Esophagus squamous epithelium (tissue), 5 donors: Measurements from ENCODE around the gene PROX2. TPM values are rescaled to one million over a fixed set of nuclear protein-coding genes. Genes with fewer than 3 reads are reported as not detected.

ENCODE experiments used
- DNase-seq: peaks from one replicate; lab custom pipeline; 2025; lab: John Stamatoyannopoulos, UW
- H3K27ac ChIP-seq, 4 donors: fragments of 200-600 bp; sonication (generic); one replicate each; pipeline ENCODE4 v1.5.1; 2016 to 2019; ENCODE audit warnings: mild to moderate bottlenecking in 1 of 4
- H3K27me3 ChIP-seq, 4 donors: fragments of 200-600 bp; sonication (generic); 1 replicate in 3 of 4; 2 replicates in 1 of 4; pipeline versions ENCODE4 v1.5.1 to v1.6.0; 2017 to 2021; ENCODE audit warnings: antibody characterized with exemption in 1 of 4
- H3K36me3 ChIP-seq, 3 donors: fragments of 200-600 bp; sonication (generic); one replicate each; pipeline ENCODE4 v1.5.1; 2016 to 2019
- H3K4me1 ChIP-seq, 3 donors: fragments of 200-600 bp; sonication (generic); one replicate each; pipeline ENCODE4 v1.5.1; 2017 to 2019
- H3K4me3 ChIP-seq, 4 donors: fragments of 200-600 bp; sonication (generic); 1 replicate in 3 of 4; 2 replicates in 1 of 4; pipeline ENCODE4 v1.5.1; 2016 to 2019; ENCODE audit warnings: mild to moderate bottlenecking in 2 of 4, moderate library complexity in 1 of 4
- H3K9me3 ChIP-seq, 3 donors: fragments of 200-600 bp; sonication (generic); one replicate each; pipeline ENCODE4 v1.5.1; 2016 to 2019
- POLR2A ChIP-seq, 4 donors: fragments of 450-650 bp; IDR thresholded peaks; one replicate each; pipeline ENCODE4 v1.6.1; 2017; ENCODE audit warnings: antibody characterized with exemption in 4 of 4, mild to moderate bottlenecking in 4 of 4, moderate library complexity in 3 of 4
- WGBS, 2 donors: methylation state at CpG; one replicate each; pipeline ENCODE4 v1.1.5; 2018; 5-methylcytosine and 5-hydroxymethylcytosine counted together
- intact Hi-C: fragments of 100-400 bp; cut with DNase I; formaldehyde crosslinking; loops from one replicate; pipeline ENCODE4 v1.15.0; 2022
- total RNA-seq, 4 donors: library from RNA; depleted of rRNA; stranded (reverse); fragments of >200 nt; gene quantifications; one replicate each; pipeline ENCODE4 v1.1.0, GENCODE V29; 2016
- TF ChIP-seq, protein P1 (sequence below), 6 experiments: fragments of 450-650 bp in 4 of 6; fragments of 200-600 bp in 2 of 6; sonication (generic) in 2 of 6; IDR thresholded peaks; one replicate each; pipeline ENCODE4 v1.5.1; 2016 to 2019; ENCODE audit warnings: antibody characterized with exemption in 6 of 6, mild to moderate bottlenecking in 4 of 6, moderate library complexity in 4 of 6
- donor health status: DM: yes; HTN: yes; CAD: no.

PROX2 gene
- total RNA-seq, 4 donors from 2014 or later = not detected

GRCh38 chr14:74917178-74917543 lies 41.2 kb upstream of the PROX2 start:
- H3K4me3 ChIP-seq = no peak overlapping the region
- TF ChIP-seq, protein P1, sequence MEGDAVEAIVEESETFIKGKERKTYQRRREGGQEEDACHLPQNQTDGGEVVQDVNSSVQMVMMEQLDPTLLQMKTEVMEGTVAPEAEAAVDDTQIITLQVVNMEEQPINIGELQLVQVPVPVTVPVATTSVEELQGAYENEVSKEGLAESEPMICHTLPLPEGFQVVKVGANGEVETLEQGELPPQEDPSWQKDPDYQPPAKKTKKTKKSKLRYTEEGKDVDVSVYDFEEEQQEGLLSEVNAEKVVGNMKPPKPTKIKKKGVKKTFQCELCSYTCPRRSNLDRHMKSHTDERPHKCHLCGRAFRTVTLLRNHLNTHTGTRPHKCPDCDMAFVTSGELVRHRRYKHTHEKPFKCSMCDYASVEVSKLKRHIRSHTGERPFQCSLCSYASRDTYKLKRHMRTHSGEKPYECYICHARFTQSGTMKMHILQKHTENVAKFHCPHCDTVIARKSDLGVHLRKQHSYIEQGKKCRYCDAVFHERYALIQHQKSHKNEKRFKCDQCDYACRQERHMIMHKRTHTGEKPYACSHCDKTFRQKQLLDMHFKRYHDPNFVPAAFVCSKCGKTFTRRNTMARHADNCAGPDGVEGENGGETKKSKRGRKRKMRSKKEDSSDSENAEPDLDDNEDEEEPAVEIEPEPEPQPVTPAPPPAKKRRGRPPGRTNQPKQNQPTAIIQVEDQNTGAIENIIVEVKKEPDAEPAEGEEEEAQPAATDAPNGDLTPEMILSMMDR (IDR thresholded peaks at IDR 0.05) = no peak
- no peak for TF ChIP-seq POLR2A (IDR thresholded peaks at IDR 0.05)
- H3K27ac ChIP-seq = peak overlapping the region in 3 of 4 donors; percentile 44 to 81 (median 64)
- H3K4me1 ChIP-seq = peaks cover 24 to 78% (median 52%) of the 10 kb centered on the region in 3 donors
- no peaks in the 10 kb centered on the region for H3K27me3 ChIP-seq
- WGBS, 2 donors = 46 to 54% methylated on average over 5 of the region's 5 CpGs
- no peaks in the 10 kb centered on the region for H3K9me3 ChIP-seq
- no peaks in the 10 kb centered on the region for H3K36me3 ChIP-seq
- no peak for DNase-seq
- intact Hi-C loops = loop anchor here (10.0 kb wide), 1 partner anchor 168 kb away; no protein-coding TSS in a partner anchor

DNA sequence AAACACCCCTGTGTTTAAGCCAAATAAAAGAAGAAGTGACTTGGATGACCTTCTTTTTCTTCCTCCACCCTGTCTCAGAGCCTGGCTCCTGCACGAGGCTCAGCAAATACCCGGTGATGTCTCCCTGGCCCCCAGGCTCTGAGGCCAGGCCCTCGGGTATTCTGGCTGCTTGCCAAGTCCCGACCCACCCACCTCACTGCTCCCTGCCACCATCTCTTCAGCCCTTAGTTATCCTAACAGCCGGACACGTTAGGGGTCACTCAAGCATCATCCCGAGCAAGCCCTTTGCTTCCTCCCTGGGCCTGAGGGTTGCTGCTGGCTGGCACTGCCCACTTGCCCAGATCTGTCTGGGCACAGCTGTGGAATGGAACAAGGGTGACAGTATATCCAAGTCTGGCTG lies 39.9 kb upstream of the PROX2 start:
- TF ChIP-seq, protein P1 (IDR thresholded peaks at IDR 0.05) = no peak
- no peak for TF ChIP-seq POLR2A (IDR thresholded peaks at IDR 0.05)
- no peaks in the 10 kb centered on the region for H3K9me3 ChIP-seq
- no peaks in the 10 kb centered on the region for H3K27me3 ChIP-seq
- H3K27ac ChIP-seq = peak overlapping the region in 2 of 4 donors; percentile 48 to 64
- intact Hi-C loops = loop anchor here (10.0 kb wide), 1 partner anchor 169 kb away; no protein-coding TSS in a partner anchor
- H3K4me3 ChIP-seq = no peak overlapping the region
- H3K36me3 ChIP-seq = no peaks in the 10 kb centered on the region
- WGBS, 2 donors = 30 to 36% methylated on average over 4 to 7 of the region's 7 CpGs
- DNase-seq = no peak
- peaks cover 24 to 91% (median 64%) of the 10 kb centered on the region in 3 donors for H3K4me1 ChIP-seq

DNA sequence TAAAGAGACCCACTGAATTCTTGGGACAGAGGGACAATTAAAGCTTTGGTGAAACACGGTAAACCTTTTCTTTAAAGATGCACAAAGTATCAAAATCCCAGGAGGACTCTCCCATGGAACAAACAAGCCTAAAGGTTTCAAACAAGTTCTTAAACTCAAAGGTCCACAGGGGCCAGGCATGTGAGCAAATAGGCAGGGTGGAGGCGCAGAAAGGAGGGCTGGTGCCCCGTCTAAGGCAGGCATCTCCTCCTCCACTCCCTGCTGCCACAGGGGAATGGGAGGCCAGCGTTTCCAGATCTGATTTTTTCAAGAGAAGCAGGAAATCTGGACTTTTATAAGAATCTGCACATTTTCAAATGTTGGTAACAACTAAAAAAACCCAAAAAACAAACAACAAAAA lies 39.5 kb upstream of the PROX2 start:
- peaks cover 24 to 95% (median 68%) of the 10 kb centered on the region in 3 donors for H3K4me1 ChIP-seq

DNA sequence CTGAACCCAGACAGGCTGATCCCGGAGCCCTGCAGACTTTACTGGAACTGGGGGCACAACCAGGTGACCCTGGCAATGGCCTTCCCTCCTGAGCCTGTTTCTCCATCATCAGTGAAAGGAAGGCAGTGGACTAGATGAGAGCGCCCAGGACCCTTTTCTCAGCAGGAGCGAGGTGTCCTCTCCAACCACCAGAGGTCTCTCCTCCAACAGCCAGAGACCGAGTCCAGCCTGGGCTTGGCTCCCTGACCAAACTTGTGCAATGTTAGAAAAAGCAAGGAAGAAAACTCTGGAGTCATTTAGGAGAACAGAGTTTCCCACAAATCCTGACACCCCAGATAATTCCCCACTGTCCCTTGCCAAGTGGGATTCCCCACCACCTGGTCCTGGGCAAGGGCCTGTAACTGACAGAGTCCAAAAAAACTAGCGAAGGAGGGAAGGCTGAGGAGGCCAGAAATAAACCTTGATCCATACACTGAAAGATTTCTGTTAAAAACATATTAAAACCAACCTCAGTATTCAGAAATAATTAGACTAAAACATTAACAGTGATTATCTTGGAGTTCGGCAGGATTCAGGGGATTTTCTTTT lies 38.1 kb upstream of the PROX2 start:
- H3K4me1 ChIP-seq = peaks cover 24 to 91% (median 60%) of the 10 kb centered on the region in 3 donors
- no peak for DNase-seq
- intact Hi-C loops = loop anchor here (10.0 kb wide), 1 partner anchor 171 kb away; no protein-coding TSS in a partner anchor
- H3K4me3 ChIP-seq = no peak overlapping the region
- TF ChIP-seq, protein P1 (IDR thresholded peaks at IDR 0.05) = peak; percentile 35 to 78 (median 70)
- no peak for TF ChIP-seq POLR2A (IDR thresholded peaks at IDR 0.05)
- peak overlapping the region; percentile 15 to 71 (median 56) for H3K27ac ChIP-seq
- no peaks in the 10 kb centered on the region for H3K9me3 ChIP-seq
- WGBS, 2 donors = 25 to 31% methylated on average over 4 to 5 of the region's 6 CpGs
- H3K36me3 ChIP-seq = no peaks in the 10 kb centered on the region
- no peaks in the 10 kb centered on the region for H3K27me3 ChIP-seq

More for the DNA sequence above, 39.5 kb upstream of the PROX2 start:
- H3K4me3 ChIP-seq = no peak overlapping the region
- no peaks in the 10 kb centered on the region for H3K27me3 ChIP-seq
- TF ChIP-seq POLR2A (IDR thresholded peaks at IDR 0.05) = no peak
- TF ChIP-seq, protein P1 (IDR thresholded peaks at IDR 0.05) = no peak
- WGBS, 2 donors = 71 to 83% methylated on average over 4 of the region's 4 CpGs
- DNase-seq = no peak
- intact Hi-C loops = loop anchor here (10.0 kb wide), 1 partner anchor 169 kb away; no protein-coding TSS in a partner anchor
- no peaks in the 10 kb centered on the region for H3K9me3 ChIP-seq
- no peaks in the 10 kb centered on the region for H3K36me3 ChIP-seq
- H3K27ac ChIP-seq = peak overlapping the region in 2 of 4 donors; percentile 48 to 64

- no peak for TF ChIP-seq POLR2A (IDR thresholded peaks at IDR 0.05)
- TF ChIP-seq, protein P1 (IDR thresholded peaks at IDR 0.05) = no peak
- WGBS, 2 donors = 60 to 65% methylated on average over 4 to 5 of the region's 5 CpGs
- intact Hi-C loops = loop anchor here (10.0 kb wide), 1 partner anchor 171 kb away; no protein-coding TSS in a partner anchor
- DNase-seq = no peak
- H3K27me3 ChIP-seq = no peaks in the 10 kb centered on the region
- H3K36me3 ChIP-seq = no peaks in the 10 kb centered on the region
- H3K9me3 ChIP-seq = no peaks in the 10 kb centered on the region
- no peak overlapping the region for H3K4me3 ChIP-seq
- H3K4me1 ChIP-seq = peaks cover 21 to 85% (median 56%) of the 10 kb centered on the region in 3 donors
- peak overlapping the region in 2 of 4 donors; percentile 28 to 33 for H3K27ac ChIP-seq
Observed at GRCh38 chr14:74913393-74913910, 37.5 kb upstream of the PROX2 start.
